Gastroesophageal sphincter (tissue), 4 donors: ENCODE data around the gene FAM135A. TPM values are rescaled to one million over a fixed set of nuclear protein-coding genes. Genes with fewer than 3 reads are reported as not detected.

Source experiments
- ATAC-seq: fragments of 150-250 bp; one replicate; pipeline ENCODE4 v1.9.1; 2016; ENCODE audit warnings: mild to moderate bottlenecking, moderate library complexity
- H3K27ac ChIP-seq, 4 donors: fragments of 200-600 bp; sonication (generic) in 3 of 4; 1 replicate in 3 of 4; 2 replicates in 1 of 4; pipeline ENCODE4 v1.5.1; 2016 to 2019
- H3K27me3 ChIP-seq: fragments of 200-600 bp; sonication (generic); one replicate; pipeline ENCODE4 v1.5.1; 2019
- H3K36me3 ChIP-seq, 2 donors: fragments of 200-600 bp; sonication (generic); one replicate each; pipeline ENCODE4 v1.5.1; 2019; ENCODE audit warnings: control low read depth in 1 of 2
- H3K4me1 ChIP-seq, 3 donors: fragments of 200-600 bp; sonication (generic); 1 replicate in 2 of 3; 2 replicates in 1 of 3; pipeline ENCODE4 v1.5.1; 2016 to 2019; ENCODE audit warnings: control low read depth in 2 of 3
- H3K4me3 ChIP-seq, 2 donors: fragments of 200-600 bp; sonication (generic); one replicate each; pipeline ENCODE4 v1.5.1; 2019; ENCODE audit warnings: mild to moderate bottlenecking in 1 of 2, moderate library complexity in 1 of 2
- H3K9me3 ChIP-seq, 3 donors: fragments of 200-600 bp; sonication (generic); one replicate each; pipeline ENCODE4 v1.5.1; 2017 to 2019; ENCODE audit warnings: control low read depth in 2 of 3
- CTCF ChIP-seq, 4 experiments: fragments of 200-600 bp in 2 of 4; fragments of 450-650 bp in 2 of 4; sonication (generic) in 1 of 4; IDR thresholded peaks; one replicate each; pipeline ENCODE4 v1.5.1; 2017 to 2019; ENCODE audit warnings: antibody characterized with exemption in 4 of 4, mild to moderate bottlenecking in 2 of 4, moderate library complexity in 2 of 4
- EP300 ChIP-seq: sonication (generic); formaldehyde crosslinking; IDR thresholded peaks from one replicate; pipeline ENCODE4 v1.6.1; 2017; ENCODE audit warnings: antibody characterized with exemption, mild to moderate bottlenecking
- POLR2A ChIP-seq, 2 donors: fragments of 450-650 bp; IDR thresholded peaks; one replicate each; pipeline ENCODE4 v1.6.1; 2017; ENCODE audit warnings: antibody characterized with exemption in 2 of 2, mild to moderate bottlenecking in 2 of 2, moderate library complexity in 1 of 2
- POLR2AphosphoS5 ChIP-seq: sonication (generic); formaldehyde crosslinking; IDR thresholded peaks from one replicate; pipeline ENCODE4 v1.6.1; 2017; ENCODE audit warnings: antibody characterized with exemption
- WGBS, 2 donors: methylation state at CpG; one replicate each; pipeline ENCODE4 v1.1.5; 2018; ENCODE audit warnings: low coverage in 1 of 2; 5-methylcytosine and 5-hydroxymethylcytosine counted together
- total RNA-seq, 4 donors: library from RNA; depleted of rRNA; stranded (reverse); fragments of >200 nt; gene quantifications; one replicate each; pipeline ENCODE4 v1.1.0, GENCODE V29; 2016

Gene FAM135A
- total RNA-seq, 4 donors from 2014 or later = 15.4 to 37.0 (median 29.9) TPM

- Histone ChIP-seq H3K36me3 (no peaks in the 10 kb centered on the region), H3K4me1 (no peaks in the 10 kb centered on the region), H3K27me3 (no peaks in the 10 kb centered on the region), H3K9me3 (no peaks in the 10 kb centered on the region), H3K27ac (no peak overlapping the region), H3K4me3 (no peak overlapping the region)
- no peak for ATAC-seq
- no peak for TF ChIP-seq EP300
- no peak for TF ChIP-seq CTCF (IDR thresholded peaks at IDR 0.05)
- no peak for TF ChIP-seq POLR2A (IDR thresholded peaks at IDR 0.05)
- TF ChIP-seq POLR2AphosphoS5 = no peak
- 50 to 78% methylated on average over 1 of the region's 1 CpG for WGBS, 2 donors
Observed at GRCh38 chr6:70404658-70405057, 8.7 kb upstream of the FAM135A start.

GRCh38 chr6:70409216-70409615, 4.1 kb upstream of the FAM135A start:
- TF ChIP-seq POLR2AphosphoS5 (no peak), CTCF (IDR thresholded peaks at IDR 0.05) (no peak), POLR2A (IDR thresholded peaks at IDR 0.05) (no peak), EP300 (no peak)
- H3K27me3 ChIP-seq = no peaks in the 10 kb centered on the region
- no peak overlapping the region for H3K27ac ChIP-seq
- H3K36me3 ChIP-seq = no peaks in the 10 kb centered on the region
- WGBS, 2 donors = 67 to 75% methylated on average over 2 of the region's 2 CpGs
- no peaks in the 10 kb centered on the region for H3K9me3 ChIP-seq
- no peak for ATAC-seq
- H3K4me3 ChIP-seq = no peak overlapping the region
- peaks cover 0 to 9% (median 7%) of the 10 kb centered on the region in 3 donors for H3K4me1 ChIP-seq

GRCh38 chr6:70411542-70412251, 1.6 kb upstream of the FAM135A start:
- H3K4me1 ChIP-seq = peaks cover 0 to 33% (median 11%) of the 10 kb centered on the region in 3 donors

GRCh38 chr6:70412252-70413113, 825 bp upstream of the FAM135A start:
- peak; percentile 54 for ATAC-seq
- peaks cover 0 to 3% of the 10 kb centered on the region in 2 donors for H3K36me3 ChIP-seq
- WGBS, 2 donors = 21 to 38% methylated on average over 12 to 23 of the region's 25 CpGs
- no peaks in the 10 kb centered on the region for H3K27me3 ChIP-seq
- H3K4me3 ChIP-seq = peak overlapping the region; percentile 87 to 90
- peak overlapping the region; percentile 79 to 94 (median 92) for H3K27ac ChIP-seq
- TF ChIP-seq CTCF (IDR thresholded peaks at IDR 0.05) (no peak), EP300 (no peak)
- peaks cover 0 to 33% (median 11%) of the 10 kb centered on the region in 3 donors for H3K4me1 ChIP-seq
- H3K9me3 ChIP-seq = no peaks in the 10 kb centered on the region

More at GRCh38 chr6:70411542-70412251, 1.6 kb upstream of the FAM135A start:
- Histone ChIP-seq H3K27ac (no peak overlapping the region), H3K4me3 (peak overlapping the region in 1 of 2 donors; percentile 90), H3K9me3 (no peaks in the 10 kb centered on the region), H3K27me3 (no peaks in the 10 kb centered on the region), H3K36me3 (no peaks in the 10 kb centered on the region)
- ATAC-seq = no peak
- TF ChIP-seq CTCF (IDR thresholded peaks at IDR 0.05) (no peak), POLR2A (IDR thresholded peaks at IDR 0.05) (no peak), EP300 (no peak), POLR2AphosphoS5 (no peak)
- 90 to 95% methylated on average over 2 to 7 of the region's 7 CpGs for WGBS, 2 donors
